ENCODE measurements around the gene CNOT1.
A peak's percentile ranks its signal among the peaks of the same experiment; 100 is the strongest.
"Not testable (repeated sequence)": the region's sequence is repeated elsewhere in the genome, so short reads cannot be mapped to it uniquely, and the experiment has no call there.

Gene CNOT1

GRCh38 chr16:58637021-58637420 is 7.4 kb upstream of the CNOT1 start:
- DNase-seq, result not testable (repeated sequence)

GRCh38 chr16:58636466-58636865 is 6.8 kb upstream of the CNOT1 start:
- DNase-seq, result no peak

- no peak for DNase-seq
These were observed 5.9 kb upstream of the CNOT1 start for GRCh38 chr16:58635502-58635901.

DNA sequence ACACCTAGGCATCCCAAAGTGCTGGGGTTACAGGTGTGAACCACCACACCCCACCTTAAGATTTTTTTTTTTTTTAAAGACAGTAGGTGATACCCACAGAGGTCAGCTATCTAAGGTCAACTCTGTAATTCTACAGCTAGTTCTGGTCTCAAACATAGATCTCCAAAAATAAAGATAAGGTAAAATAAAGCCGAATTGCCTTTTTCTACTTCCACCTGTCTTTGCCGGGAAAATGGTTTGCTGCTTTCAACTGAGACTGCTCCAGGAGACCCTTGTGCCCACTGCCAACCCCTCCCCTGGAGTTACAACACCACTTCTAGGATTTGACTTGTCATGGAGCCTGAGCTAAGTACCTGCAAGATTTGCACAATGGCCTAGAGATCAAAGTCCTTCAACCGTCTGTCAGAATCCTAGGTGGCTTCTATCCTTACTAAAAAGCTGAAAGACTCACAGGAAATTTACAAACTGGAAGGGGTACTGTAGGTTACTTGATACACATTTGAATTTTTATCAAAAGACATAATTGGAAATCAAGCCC is 4.7 kb upstream of the CNOT1 start:
- no peak for DNase-seq

GRCh38 chr16:58628845-58629732 is 537 bp downstream of the CNOT1 start:
- DNase-seq, result no peak

- no peak for DNase-seq
These were observed 5.4 kb downstream of the CNOT1 start for GRCh38 chr16:58624209-58624608.

- no peak for DNase-seq
These were observed 9.2 kb downstream of the CNOT1 start for GRCh38 chr16:58620396-58620795.

GRCh38 chr16:58615280-58615679 is 14.3 kb downstream of the CNOT1 start:
- DNase-seq, result no peak

- DNase-seq, result no peak
These were observed 14.8 kb downstream of the CNOT1 start for GRCh38 chr16:58614860-58615259.

GRCh38 chr16:58614212-58614611 is 15.4 kb downstream of the CNOT1 start:
- DNase-seq, result peak; percentile 23

- DNase-seq, result not testable (repeated sequence)
These were observed 16.7 kb downstream of the CNOT1 start for GRCh38 chr16:58612965-58613364.

DNA sequence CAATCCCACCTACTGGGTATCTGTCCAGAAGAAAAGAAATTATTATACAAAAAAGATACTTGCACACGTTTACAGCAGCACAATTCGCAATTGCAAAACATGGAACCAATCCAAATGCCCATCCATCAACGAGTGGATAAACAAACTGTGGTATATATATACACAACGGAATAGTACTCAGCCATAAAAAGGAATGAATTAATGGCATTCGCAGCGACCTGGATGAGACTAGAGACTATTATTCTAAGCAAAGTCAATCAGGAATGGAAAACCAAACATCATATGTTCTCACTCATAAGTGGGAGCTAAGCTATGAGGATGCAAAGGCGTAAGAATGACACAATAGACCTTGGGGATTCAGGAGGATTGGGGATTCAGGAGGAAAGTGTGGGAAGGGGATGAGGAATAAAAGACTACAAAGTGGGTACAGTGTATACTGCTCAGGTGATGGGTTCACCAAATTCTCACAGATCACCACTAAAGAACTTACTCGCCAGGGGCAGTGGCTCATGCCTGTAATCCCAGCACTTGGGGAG is 21.0 kb downstream of the CNOT1 start:
- no peak for DNase-seq

DNA sequence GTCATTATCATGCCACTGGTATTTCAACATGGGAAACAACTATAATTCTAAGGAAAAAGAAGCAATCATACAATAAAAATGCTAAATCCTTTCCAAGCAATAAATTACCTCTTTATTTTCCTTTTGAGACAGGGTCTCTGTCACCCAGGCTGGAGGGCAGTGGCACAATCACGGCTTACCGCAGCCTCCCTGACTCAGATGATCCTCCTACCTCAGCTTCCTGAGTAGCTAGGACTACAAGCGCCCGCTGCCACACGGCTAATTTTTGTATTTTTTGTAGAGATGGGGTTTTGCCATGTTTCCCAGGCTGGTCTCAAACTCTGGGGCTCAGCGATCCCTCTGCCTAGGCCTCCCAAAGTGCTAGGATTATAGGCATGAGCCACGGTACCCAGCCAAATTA is 24.1 kb downstream of the CNOT1 start:
- DNase-seq, result no peak

DNA sequence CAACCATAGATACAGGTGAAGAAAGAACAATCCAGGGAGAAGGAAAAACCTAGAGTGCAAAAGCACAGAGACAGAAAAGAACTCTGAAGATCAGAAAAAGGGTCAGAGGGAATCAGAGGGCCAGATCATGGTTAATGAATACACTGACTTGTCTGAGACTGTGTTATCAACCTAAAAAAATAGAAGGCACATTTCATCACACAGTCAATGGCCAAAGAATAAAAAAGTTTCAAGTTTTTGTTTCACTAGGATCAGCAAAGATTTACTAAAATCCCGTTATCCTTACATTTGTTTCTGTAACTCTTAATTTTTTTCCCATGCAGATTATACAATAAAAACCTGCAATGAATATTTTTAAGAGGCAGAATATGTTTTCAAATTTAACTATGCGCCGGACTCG is 38.5 kb downstream of the CNOT1 start:
- no peak for DNase-seq

- no peak for DNase-seq
These were observed 40.2 kb downstream of the CNOT1 start for GRCh38 chr16:58589326-58589905.

- no peak for DNase-seq
These were observed 41.2 kb downstream of the CNOT1 start for GRCh38 chr16:58588406-58588805.

DNA sequence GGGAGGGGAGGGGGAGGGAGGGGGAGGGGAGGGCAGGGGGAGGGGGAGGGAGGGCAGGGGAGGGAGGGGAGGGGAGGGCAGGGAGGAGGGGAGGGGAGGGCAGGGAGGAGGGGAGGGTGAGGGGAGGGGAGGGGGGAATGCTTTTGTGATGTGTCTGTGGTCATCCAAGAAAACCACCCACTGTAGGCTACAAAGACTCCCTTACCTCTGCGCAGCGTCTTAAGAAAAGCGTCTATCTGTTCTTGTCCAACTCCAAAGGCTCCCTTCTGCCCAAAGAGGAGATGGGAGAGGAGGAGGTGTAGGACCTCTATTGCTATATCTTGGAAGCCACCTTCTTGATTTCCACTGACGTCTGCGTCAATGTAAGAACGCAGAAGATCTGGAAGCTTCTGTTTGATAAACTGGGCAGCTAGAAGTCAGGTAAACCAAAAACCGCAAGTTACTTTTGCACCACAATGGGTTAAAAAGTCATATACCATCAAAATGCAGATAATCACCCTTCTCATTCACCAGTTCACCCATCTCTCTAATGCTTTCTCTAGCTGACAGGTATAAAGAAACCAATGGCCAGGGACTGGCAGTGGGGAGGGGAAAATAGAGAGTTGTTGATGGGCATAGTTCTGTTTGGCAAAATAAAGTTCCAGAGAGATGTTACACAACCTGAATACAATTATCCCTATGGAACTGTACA is 43.1 kb downstream of the CNOT1 start:
- no peak for DNase-seq

DNA sequence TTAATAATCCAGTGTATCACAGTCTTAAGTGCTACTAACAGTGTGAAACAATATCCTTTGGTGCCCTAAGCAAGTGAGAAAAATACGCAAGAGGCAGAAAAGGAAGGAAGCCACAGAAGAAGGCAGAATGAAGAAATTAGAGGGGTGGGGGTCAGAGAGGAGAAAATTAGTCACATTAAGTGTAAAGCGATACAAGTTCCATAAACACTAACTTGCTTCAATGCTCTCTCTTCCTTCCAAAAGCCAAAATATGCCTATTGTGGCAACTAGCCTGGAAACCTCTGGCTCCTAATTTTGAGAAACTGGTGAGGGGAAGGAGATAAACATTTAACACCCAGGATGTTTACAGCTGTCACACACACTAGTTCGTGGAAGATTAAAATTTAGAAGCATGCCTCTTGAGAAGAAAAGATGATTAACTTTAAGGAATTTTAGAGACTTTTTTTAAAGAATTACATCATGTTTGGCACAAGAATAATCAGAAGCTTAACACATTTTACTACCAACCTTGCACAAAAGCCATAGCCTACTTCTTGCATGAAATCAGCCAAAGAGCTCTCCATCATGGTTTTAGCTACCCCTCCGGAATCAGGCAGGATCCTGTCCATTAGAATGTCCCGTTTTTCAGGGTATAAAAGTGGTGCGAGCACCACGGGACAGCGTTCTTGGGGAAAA is 44.7 kb downstream of the CNOT1 start:
- no peak for DNase-seq

DNA sequence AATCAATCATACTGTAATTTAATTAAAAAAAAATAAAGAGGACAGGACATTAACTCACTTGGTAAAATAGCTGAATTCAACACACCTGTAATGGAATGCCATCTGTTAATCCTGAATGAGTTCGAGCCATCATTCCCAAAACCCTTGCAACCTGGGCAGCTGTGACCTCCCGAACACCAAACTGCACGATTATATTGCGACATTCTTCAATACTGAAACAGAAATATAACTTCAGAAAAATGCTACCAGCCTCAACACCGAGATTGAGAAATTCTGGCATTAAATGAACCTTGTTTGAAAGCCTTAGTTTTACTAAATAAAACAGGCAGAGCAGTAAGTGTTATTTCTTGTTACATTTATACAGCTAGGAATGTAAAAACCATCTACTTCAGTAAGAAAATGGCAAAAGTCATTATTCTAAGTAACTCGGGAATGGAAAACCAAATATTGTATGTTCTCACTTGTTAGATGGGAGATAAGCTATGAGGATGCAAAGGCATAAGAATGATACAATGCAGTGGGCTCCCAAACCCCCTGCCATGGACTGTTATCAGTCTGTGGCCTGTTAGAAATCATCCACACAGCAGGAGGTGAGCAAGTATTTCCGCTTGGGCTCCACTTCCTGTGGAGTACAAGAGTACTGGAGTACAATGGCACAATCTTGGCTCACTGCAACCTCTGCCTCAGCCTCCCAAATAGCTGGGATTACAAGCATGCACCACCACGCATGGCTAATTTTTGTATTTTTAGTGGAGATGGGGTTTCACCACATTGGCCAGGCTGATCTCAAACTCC is 46.5 kb downstream of the CNOT1 start:
- no peak for DNase-seq

DNA sequence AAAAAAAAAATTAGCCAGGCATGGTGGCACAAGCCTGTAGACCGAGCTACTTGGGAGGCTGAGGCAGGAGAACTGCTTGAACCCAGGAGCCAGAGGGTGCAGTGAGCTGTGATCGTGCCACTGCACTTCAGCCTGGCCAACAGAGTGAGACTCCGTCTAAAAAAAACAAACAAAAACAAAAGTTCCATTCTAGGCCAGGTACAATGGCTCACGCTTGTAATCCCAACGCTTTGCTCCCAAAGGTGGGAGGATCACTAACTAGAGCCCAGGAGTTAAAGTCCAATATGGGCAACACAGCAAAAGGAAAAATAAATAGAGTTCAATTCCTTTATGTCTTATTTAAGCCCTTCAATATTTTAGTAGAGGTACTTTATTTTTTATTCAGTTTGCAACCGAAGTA is 47.5 kb downstream of the CNOT1 start:
- DNase-seq, result no peak

DNA sequence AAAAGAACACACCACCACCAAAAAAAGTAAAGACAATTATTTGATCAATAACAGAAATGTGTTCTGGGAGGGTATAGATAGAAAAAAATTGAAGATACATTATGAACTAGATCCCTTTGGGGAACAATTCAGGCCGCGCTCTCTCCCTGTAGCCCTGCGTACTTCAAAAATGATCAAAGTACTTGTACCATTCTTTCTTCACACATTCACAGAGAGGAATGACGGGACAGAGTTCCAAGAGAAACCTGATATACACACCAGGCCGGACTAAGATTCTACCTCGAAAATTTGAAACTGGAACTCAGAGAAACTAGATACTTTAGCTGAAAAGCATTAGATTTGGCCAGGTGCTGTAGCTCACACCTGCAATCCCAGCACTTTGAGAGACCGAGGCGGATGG is 50.0 kb downstream of the CNOT1 start:
- no peak for DNase-seq

- no peak for DNase-seq
These were observed 51.0 kb downstream of the CNOT1 start for GRCh38 chr16:58578642-58579041.

Measured in amniotic stem cell (primary cell).